Astrocyte (in vitro differentiated cells and primary cell): ENCODE measurements around the gene NOL4L.

Source experiments
- EZH2 ChIP-seq: IDR thresholded peaks from 2 replicates; pipeline ENCODE4 v1.6.1; 2012; ENCODE audit warnings: mild to moderate bottlenecking, low read length, inconsistent platforms; ENCODE audit not compliant: insufficient read depth
- TF ChIP-seq, protein P1 (sequence below): IDR thresholded peaks from 2 replicates; pipeline ENCODE4 v1.5.1; 2011; ENCODE audit warnings: low read depth, mild to moderate bottlenecking, inconsistent platforms, low read length, moderate library complexity; ENCODE audit not compliant: insufficient read depth

DNA sequence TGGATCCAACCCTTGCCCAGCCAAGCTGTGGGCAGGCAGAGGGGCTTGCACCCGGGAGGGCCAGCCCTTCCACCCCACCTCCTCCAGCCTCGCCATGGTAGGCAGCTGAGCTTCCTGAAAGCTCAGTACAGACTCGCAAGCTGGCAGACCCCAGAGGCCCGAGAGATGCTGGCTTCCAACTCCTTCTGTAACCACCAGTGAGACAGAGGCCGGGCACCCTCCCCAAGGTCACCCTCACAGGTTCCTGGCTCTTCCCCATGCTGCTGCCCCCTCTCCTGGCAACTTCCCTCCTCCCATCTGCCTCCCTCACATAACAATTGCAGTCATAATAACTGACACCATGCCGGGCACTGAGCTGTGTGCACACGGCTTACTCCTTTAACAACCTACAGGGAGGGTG, 26.2 kb upstream of the NOL4L start:
- TF ChIP-seq, protein P1, sequence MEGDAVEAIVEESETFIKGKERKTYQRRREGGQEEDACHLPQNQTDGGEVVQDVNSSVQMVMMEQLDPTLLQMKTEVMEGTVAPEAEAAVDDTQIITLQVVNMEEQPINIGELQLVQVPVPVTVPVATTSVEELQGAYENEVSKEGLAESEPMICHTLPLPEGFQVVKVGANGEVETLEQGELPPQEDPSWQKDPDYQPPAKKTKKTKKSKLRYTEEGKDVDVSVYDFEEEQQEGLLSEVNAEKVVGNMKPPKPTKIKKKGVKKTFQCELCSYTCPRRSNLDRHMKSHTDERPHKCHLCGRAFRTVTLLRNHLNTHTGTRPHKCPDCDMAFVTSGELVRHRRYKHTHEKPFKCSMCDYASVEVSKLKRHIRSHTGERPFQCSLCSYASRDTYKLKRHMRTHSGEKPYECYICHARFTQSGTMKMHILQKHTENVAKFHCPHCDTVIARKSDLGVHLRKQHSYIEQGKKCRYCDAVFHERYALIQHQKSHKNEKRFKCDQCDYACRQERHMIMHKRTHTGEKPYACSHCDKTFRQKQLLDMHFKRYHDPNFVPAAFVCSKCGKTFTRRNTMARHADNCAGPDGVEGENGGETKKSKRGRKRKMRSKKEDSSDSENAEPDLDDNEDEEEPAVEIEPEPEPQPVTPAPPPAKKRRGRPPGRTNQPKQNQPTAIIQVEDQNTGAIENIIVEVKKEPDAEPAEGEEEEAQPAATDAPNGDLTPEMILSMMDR = no peak
- TF ChIP-seq EZH2 = no peak
